Kidney glomerular epithelial cell (primary cell): ENCODE results near the gene IL23R.
A peak's percentile ranks its signal among the peaks of the same experiment; 100 is the strongest.

Experiments used
- DNase-seq: peaks from one replicate; lab custom pipeline; 2025; lab: John Stamatoyannopoulos, UW

The IL23R gene

DNA sequence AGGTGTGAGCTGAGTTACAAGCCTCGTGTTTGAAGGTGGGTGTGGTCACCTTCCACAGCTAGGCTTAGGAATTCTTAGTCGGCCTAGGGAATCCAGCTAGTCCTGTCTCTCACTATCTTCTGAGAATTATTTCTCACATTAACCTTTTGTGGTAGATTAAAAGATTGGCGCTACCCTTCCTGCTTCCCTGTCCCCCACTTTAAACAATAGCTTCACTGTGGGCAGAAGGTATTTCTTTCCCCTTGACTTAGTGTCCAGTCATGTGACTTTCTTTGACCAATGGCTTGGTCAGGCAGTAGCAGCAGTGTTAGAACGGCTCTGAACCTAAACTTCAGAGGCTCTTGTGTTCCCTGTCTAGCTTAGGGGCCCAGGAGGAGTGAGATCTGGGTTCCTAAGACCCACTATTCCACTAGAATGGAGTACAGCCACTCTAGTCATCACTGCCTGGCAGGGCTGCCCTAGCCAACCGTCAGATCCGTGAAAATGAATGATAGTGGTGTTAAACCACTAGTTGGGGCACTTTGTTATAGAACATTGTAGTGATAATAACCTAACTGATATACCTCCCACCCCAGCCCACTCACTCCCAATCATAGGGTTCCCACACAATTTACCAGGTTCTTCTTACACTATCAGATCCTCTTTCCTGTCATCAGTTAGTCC is 17.6 kb upstream of the IL23R start:
- no peak for DNase-seq

DNA sequence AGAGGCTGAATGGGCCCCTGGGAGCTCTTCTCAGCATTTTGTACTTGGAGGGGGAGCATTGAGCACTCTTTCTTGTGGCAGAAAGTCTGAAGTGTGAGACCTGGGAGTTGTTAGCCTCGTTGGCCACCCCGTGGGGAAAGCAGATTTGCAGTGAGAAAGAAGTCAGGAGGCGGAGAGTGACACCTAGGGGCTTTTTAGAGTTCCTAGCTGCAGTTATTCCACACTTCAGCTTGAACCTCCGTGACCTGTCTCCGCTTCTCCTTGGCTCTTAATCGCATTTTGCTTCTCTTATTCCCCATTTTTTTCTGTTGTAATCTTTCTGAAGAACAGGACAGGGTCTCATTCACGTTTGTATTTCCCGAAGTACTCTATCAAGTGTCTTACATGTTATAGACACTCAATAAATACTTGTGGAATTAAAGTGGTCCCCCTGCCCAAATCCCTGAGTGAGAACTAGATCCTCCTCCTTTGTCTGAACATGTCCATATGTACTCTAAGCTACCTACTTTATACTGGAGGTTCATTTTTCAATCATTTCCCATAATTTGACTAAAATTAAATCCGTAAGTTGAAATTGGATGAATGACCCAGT is 17.0 kb upstream of the IL23R start:
- peak; percentile 84 for DNase-seq

DNA sequence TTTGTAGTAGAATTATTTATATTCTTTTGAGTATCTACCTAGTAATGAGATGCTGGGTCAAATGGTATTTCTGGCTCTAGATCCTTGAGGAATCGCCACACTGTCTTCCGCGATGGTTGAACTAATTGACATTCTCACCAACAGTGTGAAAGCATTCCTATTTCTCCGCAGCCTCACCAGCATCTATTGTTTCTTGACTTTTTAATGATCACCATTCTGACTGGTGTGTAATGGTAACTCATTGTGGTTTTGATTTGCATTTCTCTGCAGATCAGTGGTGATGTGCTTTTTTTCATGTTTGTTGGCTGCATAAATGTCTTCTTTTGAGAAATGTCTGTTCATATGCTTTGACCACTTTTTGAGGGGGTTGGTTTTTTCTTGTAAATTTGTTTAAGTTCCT is 15.3 kb upstream of the IL23R start:
- no peak for DNase-seq

- DNase-seq: no peak
Measured at GRCh38 chr1:67158401-67158800, 7.9 kb upstream of the IL23R start.

DNA sequence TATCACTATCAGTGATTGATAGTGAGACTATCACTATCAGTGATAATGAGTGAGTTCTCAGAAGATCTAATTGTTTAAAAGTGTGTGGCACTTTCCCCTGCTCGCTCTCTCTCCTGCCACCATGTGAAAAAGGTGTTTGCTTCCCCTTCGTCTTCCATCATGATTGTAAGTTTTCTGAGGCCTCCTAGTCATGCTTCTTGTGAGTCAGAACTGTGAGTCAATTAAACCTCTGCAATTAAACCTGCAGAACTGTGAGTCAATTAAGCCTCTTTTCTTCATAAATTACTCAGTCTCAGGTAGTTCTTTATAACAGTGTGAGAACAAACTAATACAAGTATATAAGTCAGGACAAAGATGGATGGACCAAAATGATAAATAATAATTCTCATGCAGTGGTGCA is 7.0 kb upstream of the IL23R start:
- DNase-seq: no peak

DNA sequence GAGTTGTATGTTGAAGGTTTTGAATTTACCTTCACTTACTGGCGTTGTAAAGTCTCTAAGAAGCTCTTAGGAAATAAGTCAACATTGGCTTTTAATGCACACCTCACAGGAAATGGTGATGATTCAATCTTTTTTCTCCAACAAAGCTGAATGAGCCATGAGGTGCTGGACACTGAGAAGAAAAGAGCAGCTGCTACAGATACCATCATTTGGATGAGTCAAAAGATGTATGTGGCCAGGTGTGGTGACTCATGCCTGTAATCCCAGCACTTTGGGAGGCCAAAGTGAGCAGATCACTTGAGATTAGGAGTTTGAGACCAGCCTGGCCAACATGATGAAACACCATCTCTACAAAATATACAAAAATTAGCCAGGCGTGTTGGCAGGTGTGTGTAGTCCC is 3.3 kb upstream of the IL23R start:
- DNase-seq: peak; percentile 15

DNA sequence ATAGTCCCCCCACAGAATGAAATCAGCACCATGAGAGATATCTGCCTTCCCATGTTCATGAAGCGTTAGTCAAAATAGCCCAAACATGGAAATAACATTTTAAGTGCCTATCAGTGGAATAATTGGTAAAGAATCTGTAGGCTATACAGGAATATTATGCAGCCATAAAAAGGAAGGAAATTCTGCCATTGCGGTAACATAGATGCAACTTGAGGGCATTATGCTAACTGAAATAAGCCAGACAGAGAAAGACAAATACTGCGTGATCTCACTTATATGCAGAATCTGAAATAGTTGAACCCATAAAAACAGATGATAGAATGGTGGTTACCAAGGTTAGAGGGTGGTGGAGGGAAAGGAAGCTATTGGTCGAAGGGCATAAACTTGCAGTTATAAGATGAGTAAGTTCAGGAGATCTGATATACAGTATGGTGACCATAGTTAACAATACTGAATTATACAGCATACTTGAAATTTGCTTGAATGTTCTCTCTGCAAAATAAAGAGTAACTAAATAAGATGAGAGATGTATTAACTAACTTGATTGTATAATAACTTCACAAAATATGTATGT is 699 bp upstream of the IL23R start:
- no peak for DNase-seq

DNA sequence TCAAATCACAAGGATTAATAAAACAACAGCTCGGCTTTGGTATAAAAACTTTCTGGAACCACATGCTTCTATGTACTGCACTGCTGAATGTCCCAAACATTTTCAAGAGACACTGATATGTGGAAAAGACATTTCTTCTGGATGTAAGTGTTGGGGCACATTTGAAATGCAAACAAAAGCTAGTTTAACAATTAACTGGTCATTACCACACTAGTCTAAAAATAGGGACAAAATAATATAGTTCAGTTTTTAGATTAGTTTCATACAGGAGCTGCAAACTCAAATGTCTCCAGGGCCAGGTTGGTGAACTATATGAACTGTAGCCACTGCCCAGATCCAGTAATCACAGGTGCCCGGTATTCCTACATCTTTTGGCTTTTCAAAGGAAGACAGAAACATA is 3.2 kb downstream of the IL23R start:
- DNase-seq: no peak

DNA sequence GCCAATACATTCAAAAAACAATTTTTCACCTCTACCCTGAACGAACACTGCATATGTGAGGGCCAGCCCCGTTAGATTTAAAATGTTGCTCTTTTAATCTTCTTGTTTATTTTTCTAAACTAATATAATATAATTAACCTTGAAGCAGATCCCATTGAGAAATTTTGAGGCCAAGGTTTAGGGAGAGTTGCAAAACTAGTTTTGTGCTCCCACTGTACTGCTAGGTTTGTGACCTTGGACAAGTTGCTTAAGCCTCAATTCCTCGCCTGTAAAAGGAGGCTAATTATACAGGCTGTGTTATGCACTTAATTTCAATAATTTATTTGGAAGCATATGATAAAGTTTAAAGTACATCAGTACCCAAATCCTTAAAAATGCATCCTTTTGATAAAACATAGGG is 3.7 kb downstream of the IL23R start:
- DNase-seq: no peak

GRCh38 chr1:67170751-67171573 is 4.7 kb downstream of the IL23R start:
- DNase-seq: no peak

DNA sequence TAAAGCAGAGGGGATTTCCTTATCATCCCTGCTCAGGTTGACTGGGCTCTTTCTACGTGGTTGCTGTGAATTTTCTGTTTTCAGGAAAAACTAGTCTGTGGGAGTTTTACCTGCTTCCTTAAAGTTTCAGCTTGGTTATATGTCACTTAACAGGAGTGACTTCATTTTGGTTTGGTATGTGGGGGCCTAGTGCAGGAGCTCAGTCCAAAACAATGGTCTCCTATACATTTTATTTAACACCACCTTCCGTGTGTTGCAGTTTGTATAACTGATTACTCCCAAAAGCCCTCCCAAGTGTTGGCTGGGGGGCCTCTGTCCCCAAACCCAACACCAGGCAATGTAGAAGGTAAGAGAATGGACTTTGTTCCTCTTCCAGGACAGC is 5.3 kb downstream of the IL23R start:
- no peak for DNase-seq

DNA sequence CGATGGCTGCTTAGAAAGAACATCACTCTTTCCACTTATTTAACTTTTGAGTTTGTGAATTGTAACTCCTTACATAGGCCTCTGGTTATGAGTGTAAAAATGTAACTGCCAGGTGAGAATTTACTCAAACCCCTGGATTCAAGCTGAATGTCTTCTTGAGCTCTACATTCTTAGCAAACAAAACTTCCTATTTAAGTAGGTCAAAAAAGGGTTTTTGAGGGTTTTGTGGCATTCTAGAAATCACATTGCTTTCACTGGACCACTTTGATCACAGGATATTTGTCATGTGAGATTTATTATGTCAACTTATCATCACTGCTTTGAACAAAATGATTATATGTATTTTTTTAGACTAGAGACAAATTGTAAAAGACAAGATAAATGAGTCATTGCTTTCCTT is 5.7 kb downstream of the IL23R start:
- DNase-seq: no peak

DNA sequence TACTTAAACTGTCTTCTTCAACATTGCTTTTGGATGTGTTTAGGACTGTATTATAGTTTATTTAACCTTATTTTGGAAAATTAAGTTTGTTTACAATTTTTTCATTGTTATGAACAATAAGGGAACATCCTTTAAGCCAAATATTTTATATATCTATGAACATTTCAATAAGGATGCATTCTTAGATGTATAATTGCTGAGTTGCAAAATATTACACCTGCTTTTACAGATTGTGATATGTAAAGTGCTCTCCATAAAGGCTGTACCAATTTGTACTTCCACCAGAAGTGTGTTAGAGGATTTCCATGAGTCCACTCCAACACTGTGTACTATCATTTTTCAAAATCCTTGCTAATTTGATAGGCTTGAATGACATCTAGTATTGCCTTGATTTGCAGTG is 7.7 kb downstream of the IL23R start:
- no peak for DNase-seq

- DNase-seq: no peak
Measured at GRCh38 chr1:67174716-67175284, 8.5 kb downstream of the IL23R start.

- DNase-seq: no peak
Measured at GRCh38 chr1:67175530-67176087, 9.4 kb downstream of the IL23R start.

DNA sequence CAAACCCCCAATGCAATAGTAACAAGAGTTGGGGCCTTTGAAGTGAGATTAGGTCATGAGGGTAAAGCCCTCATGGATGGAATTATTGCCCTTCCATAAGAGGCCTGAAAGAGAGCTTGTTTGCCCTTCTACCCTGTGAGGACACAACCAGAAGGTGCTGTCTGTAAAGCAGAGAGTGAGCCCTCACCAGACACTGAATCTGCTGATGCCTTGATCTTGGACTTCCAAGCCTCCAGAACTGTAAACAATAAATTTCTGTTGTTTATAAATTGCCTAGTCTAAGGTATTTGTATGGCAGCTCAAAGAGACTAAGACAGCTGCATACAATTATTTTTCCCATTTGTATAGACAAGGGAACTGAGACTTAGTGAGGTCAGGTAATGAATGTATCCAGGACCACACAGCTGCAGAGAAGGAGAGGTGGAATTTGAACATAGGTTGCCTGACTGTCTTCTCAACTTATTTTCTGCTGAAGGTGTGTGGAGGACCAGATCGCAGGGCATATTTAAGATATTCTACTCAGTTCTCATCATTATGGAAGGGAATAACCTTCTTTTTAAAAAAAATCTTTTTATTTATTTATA is 18.7 kb downstream of the IL23R start:
- DNase-seq: no peak

- no peak for DNase-seq
Measured at GRCh38 chr1:67188137-67188536, 21.9 kb downstream of the IL23R start.

GRCh38 chr1:67189953-67190352 is 23.7 kb downstream of the IL23R start:
- DNase-seq: no peak

DNA sequence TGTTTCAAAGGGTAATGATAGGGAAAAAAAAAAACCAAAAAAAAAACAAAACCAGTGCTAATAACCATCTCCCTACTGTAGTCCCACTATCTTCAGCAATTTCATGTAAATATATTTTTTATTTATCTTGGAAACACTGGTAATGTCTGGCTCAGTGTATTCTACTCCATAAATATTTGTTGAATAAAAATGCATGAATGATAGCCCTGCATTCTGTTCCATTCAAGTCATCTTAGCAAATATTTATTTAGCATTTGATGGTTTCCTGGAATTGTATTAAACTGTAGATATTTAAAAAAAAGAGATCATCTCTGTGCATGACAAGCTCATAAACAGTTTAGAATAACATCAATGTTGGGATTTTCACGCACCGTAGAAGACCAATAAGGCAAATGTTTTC is 24.2 kb downstream of the IL23R start:
- DNase-seq: no peak

DNA sequence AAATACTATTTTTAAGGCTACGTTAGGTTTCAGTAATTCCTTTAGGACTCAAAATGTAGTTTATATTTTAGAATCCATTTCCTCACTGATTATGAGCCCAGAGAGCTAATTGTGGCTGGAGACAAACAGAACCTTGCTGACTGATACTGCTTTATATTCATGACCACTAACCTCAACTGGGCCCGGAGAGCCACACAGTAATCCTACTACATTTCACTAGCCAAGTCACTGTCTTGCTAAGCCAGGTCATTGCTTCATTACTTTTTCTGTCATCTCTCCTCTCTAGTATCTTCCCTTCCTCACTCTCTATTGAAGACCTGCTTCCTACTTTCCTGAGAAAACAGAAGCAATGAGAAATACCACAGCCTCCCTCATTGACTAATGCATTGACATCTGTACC is 24.7 kb downstream of the IL23R start:
- DNase-seq: no peak

DNA sequence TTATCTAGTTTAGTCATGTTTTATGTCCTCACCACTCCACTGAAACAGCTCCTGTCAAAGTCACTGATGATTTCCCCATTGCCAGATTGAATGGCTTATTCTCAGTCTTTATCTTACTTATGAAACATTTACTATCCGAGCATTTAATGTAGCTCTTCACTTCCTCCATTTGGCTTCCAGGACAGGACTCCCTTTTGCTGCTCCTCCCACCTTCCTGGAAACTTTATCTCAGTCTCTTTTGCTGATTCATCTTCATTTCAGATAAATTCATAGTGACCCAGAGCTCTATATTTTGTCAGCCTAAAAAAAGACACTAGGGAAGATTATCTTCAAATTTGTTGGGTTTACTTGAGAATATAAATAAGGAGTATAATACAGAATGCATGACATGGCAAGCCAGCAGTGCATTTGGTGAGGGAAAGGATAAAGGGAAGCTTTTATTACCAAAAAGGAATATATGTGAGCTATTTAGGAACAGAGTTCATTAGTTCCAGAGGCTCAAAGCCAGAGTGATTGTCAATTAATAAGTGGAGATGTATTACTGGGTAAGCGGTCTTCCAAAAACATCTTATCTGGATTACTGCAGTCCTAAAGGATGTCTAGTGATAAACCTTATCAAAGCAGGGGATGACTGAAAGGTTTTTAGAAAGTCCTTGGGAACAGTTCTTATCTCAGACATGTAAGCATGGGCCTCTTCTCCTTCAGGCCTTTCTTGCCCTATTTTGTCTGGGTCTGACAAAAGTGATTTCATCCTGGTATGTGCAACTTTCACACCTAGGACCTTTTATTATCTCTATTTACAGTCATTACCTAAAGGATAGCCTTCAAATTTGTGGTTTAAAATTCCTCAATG is 25.6 kb downstream of the IL23R start:
- no peak for DNase-seq
